SK-N-SH (cell line): ENCODE results near the gene MAEA. TPM values are rescaled to one million over a fixed set of nuclear protein-coding genes. Genes with fewer than 3 reads are reported as not detected.

Source experiments
- CTCF ChIA-PET: fragments of 300-600, 350-600 bp; formaldehyde crosslinking; extraction: SDS; loops from one replicate; lab custom pipeline; 2021; lab: Yijun Ruan, JAX
- POLR2A ChIA-PET: fragments of 350-600 bp; sonication (Branson Sonifier 250); formaldehyde crosslinking; extraction: SDS; loops from one replicate; lab custom pipeline; 2020; ENCODE audit warnings: antibody characterized with exemption, inconsistent platforms; lab: Yijun Ruan, JAX
- DNase-seq: peaks from one replicate; pipeline ENCODE4 v3.0.0; 2012
- H2AFZ ChIP-seq: fragments of 200-600 bp; sonication (generic); 2 replicates; pipeline ENCODE4 v1.8.1; 2016; ENCODE audit warnings: antibody characterized with exemption, mild to moderate bottlenecking, low read depth
- H3F3A ChIP-seq: fragments of 200-600 bp; sonication (generic); replicated peaks from 2 replicates; pipeline ENCODE3; 2016; ENCODE audit warnings: antibody characterized with exemption, mild to moderate bottlenecking; ENCODE audit not compliant: insufficient read depth
- H3K27ac ChIP-seq, 2 experiments: fragments of 200-500 bp in 1 of 2; fragments of 200-600 bp in 1 of 2; sonication (Bioruptor generic) in 1 of 2; sonication (generic), shearing (Covaris generic) in 1 of 2; 2 replicates each; pipeline versions ENCODE4 v1.5.1 to v1.6.1; 2014 to 2016; ENCODE audit warnings: low read depth in 2 of 2, inconsistent platforms in 1 of 2, low read length in 1 of 2, mild to moderate bottlenecking in 1 of 2, mixed read lengths in 1 of 2
- H3K27me3 ChIP-seq: fragments of 200-600 bp; sonication (generic), shearing (Covaris generic); 2 replicates; pipeline ENCODE4 v1.6.1; 2016; ENCODE audit warnings: mixed run types; ENCODE audit not compliant: insufficient read depth
- H3K36me3 ChIP-seq, 2 experiments: fragments of 200-500 bp in 1 of 2; fragments of 200-600 bp in 1 of 2; sonication (Bioruptor generic) in 1 of 2; sonication (generic) in 1 of 2; replicated peaks in 1 of 2; 2 replicates each; pipeline versions ENCODE3 to v1.5.1; 2014 to 2016; ENCODE audit warnings: low read length in 1 of 2, mild to moderate bottlenecking in 1 of 2; ENCODE audit not compliant: insufficient read depth in 2 of 2, control insufficient read depth in 1 of 2
- H3K4me1 ChIP-seq, 2 experiments: fragments of 200-500 bp in 1 of 2; fragments of 200-600 bp in 1 of 2; sonication (Bioruptor generic) in 1 of 2; sonication (generic), shearing (Covaris generic) in 1 of 2; 2 replicates each; pipeline versions ENCODE4 v1.5.1 to v1.6.1; 2014 to 2016; ENCODE audit warnings: low read depth in 1 of 2, low read length in 1 of 2, mixed run types in 1 of 2; ENCODE audit not compliant: insufficient read depth in 2 of 2, control insufficient read depth in 1 of 2
- H3K4me2 ChIP-seq: fragments of 200-600 bp; sonication (generic), shearing (Covaris generic); 2 replicates; pipeline ENCODE4 v1.6.1; 2017; ENCODE audit warnings: mixed run types
- H3K4me3 ChIP-seq, 2 experiments: fragments of 200-500 bp in 1 of 2; fragments of 200-600 bp in 1 of 2; sonication (Bioruptor generic) in 1 of 2; sonication (generic), shearing (Covaris generic) in 1 of 2; 2 replicates each; pipeline versions ENCODE4 v1.5.1 to v1.8.1; 2014 to 2016; ENCODE audit warnings: low read depth in 2 of 2, inconsistent platforms in 1 of 2, low read length in 1 of 2, mild to moderate bottlenecking in 1 of 2, mixed read lengths in 1 of 2, moderate library complexity in 1 of 2
- H3K79me2 ChIP-seq: fragments of 200-600 bp; sonication (generic); 2 replicates; pipeline ENCODE4 v1.8.1; 2017; ENCODE audit warnings: mild to moderate bottlenecking; ENCODE audit not compliant: insufficient read depth
- H3K9ac ChIP-seq: fragments of 200-600 bp; sonication (generic); 2 replicates; pipeline ENCODE4 v1.6.1; 2017; ENCODE audit warnings: mixed run types
- H3K9me2 ChIP-seq: fragments of 200-600 bp; sonication (generic); 2 replicates; pipeline ENCODE4 v1.6.1; 2017; ENCODE audit warnings: mixed run types
- H3K9me3 ChIP-seq: fragments of 200-600 bp; sonication (generic); 2 replicates; pipeline ENCODE4 v1.6.1; 2017; ENCODE audit warnings: mixed run types, mild to moderate bottlenecking, moderate library complexity
- H4K20me1 ChIP-seq: fragments of 200-600 bp; sonication (generic); 2 replicates; pipeline ENCODE4 v1.6.1; 2017; ENCODE audit warnings: mild to moderate bottlenecking, mixed run types; ENCODE audit not compliant: insufficient read depth
- CHD2 ChIP-seq: fragments of 150-350 bp; IDR thresholded peaks from 2 replicates; pipeline ENCODE4 v1.6.1; 2018; ENCODE audit warnings: low read length; ENCODE audit not compliant: partially characterized antibody
- CTCF ChIP-seq: fragments of 200-600 bp; sonication (generic); IDR thresholded peaks from 2 replicates; pipeline ENCODE4 v1.6.1; 2017; ENCODE audit warnings: antibody characterized with exemption, mild to moderate bottlenecking, moderate library complexity
- ELF1 ChIP-seq: IDR thresholded peaks from 2 replicates; pipeline ENCODE4 v1.4.0; 2012
- FOSL2 ChIP-seq: IDR thresholded peaks from 2 replicates; pipeline ENCODE4 v1.4.0; 2012; ENCODE audit warnings: low read depth, mild to moderate bottlenecking, moderate library complexity, borderline replicate concordance
- FOXJ3 ChIP-seq: sonication (generic); formaldehyde crosslinking; IDR thresholded peaks from 2 replicates; pipeline ENCODE4 v1.5.1; 2020; ENCODE audit warnings: mild to moderate bottlenecking, missing genetic modification reagents
- GATA2 ChIP-seq: sonication (generic); formaldehyde crosslinking; IDR thresholded peaks from 2 replicates; pipeline ENCODE4 v1.5.0; 2020; ENCODE audit warnings: mild to moderate bottlenecking, missing genetic modification reagents
- JUND ChIP-seq: IDR thresholded peaks from 2 replicates; pipeline ENCODE4 v1.4.0; 2012
- MAX ChIP-seq: IDR thresholded peaks from 2 replicates; pipeline ENCODE4 v1.4.0; 2012; ENCODE audit warnings: low read depth
- MXI1 ChIP-seq: IDR thresholded peaks from 2 replicates; pipeline ENCODE4 v1.6.1; 2012; ENCODE audit warnings: mild to moderate bottlenecking, low read depth, low read length, improper control_type of control experiment
- NRF1 ChIP-seq: IDR thresholded peaks from 2 replicates; pipeline ENCODE4 v1.6.1; 2012; ENCODE audit warnings: low read depth, mild to moderate bottlenecking, low read length
- RCOR1 ChIP-seq: fragments of 150-350 bp; IDR thresholded peaks from 2 replicates; pipeline ENCODE4 v1.6.1; 2017; ENCODE audit warnings: antibody characterized with exemption, low read length
- REST ChIP-seq: IDR thresholded peaks from 2 replicates; pipeline ENCODE4 v1.6.1; 2012; ENCODE audit warnings: mild to moderate bottlenecking, low read depth, low read length, moderate library complexity
- TAF1 ChIP-seq: IDR thresholded peaks from 2 replicates; pipeline ENCODE4 v1.6.1; 2012; ENCODE audit warnings: low read depth, mild to moderate bottlenecking, low read length, moderate library complexity, borderline replicate concordance
- TCF12 ChIP-seq: IDR thresholded peaks from 2 replicates; pipeline ENCODE4 v1.4.0; 2012
- USF2 ChIP-seq: fragments of 150-350 bp; IDR thresholded peaks from 2 replicates; pipeline ENCODE4 v1.6.1; 2017; ENCODE audit warnings: antibody characterized with exemption, low read length, low read depth, borderline replicate concordance
- WGBS: methylation state at CpG from one replicate; pipeline ENCODE4 v1.1.6; 2017; ENCODE audit warnings: low lambda C conversion rate; 5-methylcytosine and 5-hydroxymethylcytosine counted together
- polyA plus RNA-seq, 3 experiments: library from polyadenylated mRNA; depleted of rRNA; stranded (reverse); fragments of >200 nt; gene quantifications; 2 replicates each; pipeline ENCODE4 v1.2.3, GENCODE V29; 2012

Gene MAEA
- polyA plus RNA-seq, 1 of the 3 experiments (the other 2 are of a cell fraction): 128 TPM

GRCh38 chr4:1369479-1370079 is 79.9 kb downstream of the MAEA start:
- H3K4me3 ChIP-seq: no peak overlapping the region
- ChIA-PET POLR2A (no interaction called here), CTCF (interaction anchor here (0.8 to 3.9 kb wide), 4 partner anchors 13 to 260 kb away, joined by 3 to 18 read pairs (median 4); partner anchors contain the start of gene MAEA)
- H3K79me2 ChIP-seq: no peaks in the 10 kb centered on the region
- no peaks in the 10 kb centered on the region for H3K4me1 ChIP-seq
- H3K27ac ChIP-seq: no peak overlapping the region
- no peaks in the 10 kb centered on the region for H4K20me1 ChIP-seq
- TF ChIP-seq JUND (no peak), MAX (no peak), NRF1 (no peak), RCOR1 (no peak), TCF12 (no peak), FOXJ3 (CRISPR knock-in tag) (no peak), CHD2 (no peak)
- H3K9ac ChIP-seq: no peak overlapping the region
- H3K9me2 ChIP-seq: no peaks in the 10 kb centered on the region
- H3K9me3 ChIP-seq: no peaks in the 10 kb centered on the region
- no peaks in the 10 kb centered on the region for H3K27me3 ChIP-seq
- no peak overlapping the region for H2AFZ ChIP-seq
- no peaks in the 10 kb centered on the region for H3F3A ChIP-seq
- no peak for DNase-seq
- H3K4me2 ChIP-seq: no peak overlapping the region
- peaks cover 9 to 45% of the 10 kb centered on the region in 2 experiments for H3K36me3 ChIP-seq
- 96% methylated on average over 22 of the region's 22 CpGs for WGBS

GRCh38 chr4:1370321-1371124 is 80.8 kb downstream of the MAEA start:
- 93% methylated on average over 12 of the region's 29 CpGs for WGBS
- no peak overlapping the region for H3K4me3 ChIP-seq
- H3K4me2 ChIP-seq: no peak overlapping the region
- no peaks in the 10 kb centered on the region for H4K20me1 ChIP-seq
- H3F3A ChIP-seq: no peaks in the 10 kb centered on the region
- no peak overlapping the region for H3K9ac ChIP-seq
- ChIA-PET CTCF (interaction anchor here (1.5 to 3.9 kb wide), 3 partner anchors 14 to 259 kb away, joined by 5 to 18 read pairs (median 5); no protein-coding TSS in a partner anchor), POLR2A (no interaction called here)
- H3K36me3 ChIP-seq: peaks cover 9 to 47% of the 10 kb centered on the region in 2 experiments
- DNase-seq: no peak
- H3K4me1 ChIP-seq: no peaks in the 10 kb centered on the region
- H3K9me2 ChIP-seq: no peaks in the 10 kb centered on the region
- H3K27ac ChIP-seq: no peak overlapping the region
- no peaks in the 10 kb centered on the region for H3K27me3 ChIP-seq
- TF ChIP-seq TAF1 (no peak), USF2 (no peak), MXI1 (no peak), GATA2 (no peak), ELF1 (no peak), FOSL2 (no peak), FOXJ3 (CRISPR knock-in tag) (no peak), CHD2 (no peak), MAX (no peak), REST (no peak), CTCF (no peak)
- H3K9me3 ChIP-seq: no peaks in the 10 kb centered on the region
- no peak overlapping the region for H2AFZ ChIP-seq
- no peaks in the 10 kb centered on the region for H3K79me2 ChIP-seq
